Endothelial cell of umbilical vein (primary cell): ENCODE data around the gene YJU2.

ENCODE experiments used
- EZH2 ChIP-seq: IDR thresholded peaks from 2 replicates; pipeline ENCODE4 v1.6.1; 2012; ENCODE audit warnings: borderline replicate concordance, low read depth, mild to moderate bottlenecking, moderate library complexity, low read length, inconsistent platforms; ENCODE audit not compliant: severe bottlenecking
- JUN ChIP-seq: IDR thresholded peaks from 2 replicates; pipeline ENCODE4 v1.6.1; 2011; ENCODE audit warnings: borderline replicate concordance, low read depth; ENCODE audit not compliant: insufficient read length, insufficient read depth
- MAX ChIP-seq: IDR thresholded peaks from 2 replicates; pipeline ENCODE4 v1.6.1; 2011; ENCODE audit not compliant: insufficient read depth, insufficient read length
- MYC ChIP-seq: IDR thresholded peaks from one replicate; pipeline ENCODE4 v1.6.1; 2011; ENCODE audit warnings: mild to moderate bottlenecking, low read depth, low read length
- POLR2A ChIP-seq: IDR thresholded peaks from 2 replicates; pipeline ENCODE4 v1.6.1; 2012; ENCODE audit warnings: low read depth, mild to moderate bottlenecking, control low read depth, low read length
- POLR2AphosphoS5 ChIP-seq: IDR thresholded peaks from 2 replicates; pipeline ENCODE4 v1.6.1; 2012; ENCODE audit warnings: low read depth, mild to moderate bottlenecking, control low read depth, low read length, moderate library complexity; ENCODE audit not compliant: insufficient read depth
- TF ChIP-seq, protein P1 (sequence below), 2 donors: IDR thresholded peaks; 1 replicate in 1 of 2; 2 replicates in 1 of 2; pipeline ENCODE4 v1.5.1; 2011; ENCODE audit warnings: low read length in 2 of 2, mild to moderate bottlenecking in 2 of 2, moderate library complexity in 2 of 2, control low read depth in 1 of 2, inconsistent platforms in 1 of 2, low read depth in 1 of 2; ENCODE audit not compliant: insufficient read depth in 1 of 2; ENCODE audit errors: extremely low read depth in 1 of 2

- no peak for TF ChIP-seq POLR2A
- TF ChIP-seq, protein P1, sequence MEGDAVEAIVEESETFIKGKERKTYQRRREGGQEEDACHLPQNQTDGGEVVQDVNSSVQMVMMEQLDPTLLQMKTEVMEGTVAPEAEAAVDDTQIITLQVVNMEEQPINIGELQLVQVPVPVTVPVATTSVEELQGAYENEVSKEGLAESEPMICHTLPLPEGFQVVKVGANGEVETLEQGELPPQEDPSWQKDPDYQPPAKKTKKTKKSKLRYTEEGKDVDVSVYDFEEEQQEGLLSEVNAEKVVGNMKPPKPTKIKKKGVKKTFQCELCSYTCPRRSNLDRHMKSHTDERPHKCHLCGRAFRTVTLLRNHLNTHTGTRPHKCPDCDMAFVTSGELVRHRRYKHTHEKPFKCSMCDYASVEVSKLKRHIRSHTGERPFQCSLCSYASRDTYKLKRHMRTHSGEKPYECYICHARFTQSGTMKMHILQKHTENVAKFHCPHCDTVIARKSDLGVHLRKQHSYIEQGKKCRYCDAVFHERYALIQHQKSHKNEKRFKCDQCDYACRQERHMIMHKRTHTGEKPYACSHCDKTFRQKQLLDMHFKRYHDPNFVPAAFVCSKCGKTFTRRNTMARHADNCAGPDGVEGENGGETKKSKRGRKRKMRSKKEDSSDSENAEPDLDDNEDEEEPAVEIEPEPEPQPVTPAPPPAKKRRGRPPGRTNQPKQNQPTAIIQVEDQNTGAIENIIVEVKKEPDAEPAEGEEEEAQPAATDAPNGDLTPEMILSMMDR (IDR thresholded peaks at IDR 0.05; ENCODE audit: extremely low read depth in 1 of 2, insufficient read depth in 1 of 2, low read depth in 1 of 2, low read length in 2 of 2): no peak
- no peak for TF ChIP-seq POLR2AphosphoS5
- no peak for TF ChIP-seq EZH2
- no peak for TF ChIP-seq JUN
- no peak for TF ChIP-seq MYC
- TF ChIP-seq MAX: no peak
These were observed 19.1 kb upstream of the YJU2 start for GRCh38 chr19:4227771-4228170.
